ENCODE data around the gene ADGRV1.

GRCh38 chr5:91016954-91017700 is 458.5 kb downstream of the ADGRV1 start:
- TF ChIP-seq CTCF (IDR thresholded peaks at IDR 0.05) (no peak), POLR2A (IDR thresholded peaks at IDR 0.05) (no peak), EP300 (IDR thresholded peaks at IDR 0.05) (no peak), POLR2AphosphoS5 (IDR thresholded peaks at IDR 0.05) (peak; percentile 44 to 74 (median 64))

Data from stomach (tissue), 4 donors.